GM21360 (cell line): ENCODE data around the gene EVI5.
"Not testable (repeated sequence)": the region's sequence is repeated elsewhere in the genome, so short reads cannot be mapped to it uniquely, and the experiment has no call there.

Source experiments
- ATAC-seq: cut with Tn5 transposase; IDR thresholded peaks from one replicate; pipeline ENCODE4 v1.9.1; 2021; ENCODE audit warnings: mild to moderate bottlenecking, moderate library complexity; ENCODE audit not compliant: unreplicated experiment

The EVI5 gene

DNA sequence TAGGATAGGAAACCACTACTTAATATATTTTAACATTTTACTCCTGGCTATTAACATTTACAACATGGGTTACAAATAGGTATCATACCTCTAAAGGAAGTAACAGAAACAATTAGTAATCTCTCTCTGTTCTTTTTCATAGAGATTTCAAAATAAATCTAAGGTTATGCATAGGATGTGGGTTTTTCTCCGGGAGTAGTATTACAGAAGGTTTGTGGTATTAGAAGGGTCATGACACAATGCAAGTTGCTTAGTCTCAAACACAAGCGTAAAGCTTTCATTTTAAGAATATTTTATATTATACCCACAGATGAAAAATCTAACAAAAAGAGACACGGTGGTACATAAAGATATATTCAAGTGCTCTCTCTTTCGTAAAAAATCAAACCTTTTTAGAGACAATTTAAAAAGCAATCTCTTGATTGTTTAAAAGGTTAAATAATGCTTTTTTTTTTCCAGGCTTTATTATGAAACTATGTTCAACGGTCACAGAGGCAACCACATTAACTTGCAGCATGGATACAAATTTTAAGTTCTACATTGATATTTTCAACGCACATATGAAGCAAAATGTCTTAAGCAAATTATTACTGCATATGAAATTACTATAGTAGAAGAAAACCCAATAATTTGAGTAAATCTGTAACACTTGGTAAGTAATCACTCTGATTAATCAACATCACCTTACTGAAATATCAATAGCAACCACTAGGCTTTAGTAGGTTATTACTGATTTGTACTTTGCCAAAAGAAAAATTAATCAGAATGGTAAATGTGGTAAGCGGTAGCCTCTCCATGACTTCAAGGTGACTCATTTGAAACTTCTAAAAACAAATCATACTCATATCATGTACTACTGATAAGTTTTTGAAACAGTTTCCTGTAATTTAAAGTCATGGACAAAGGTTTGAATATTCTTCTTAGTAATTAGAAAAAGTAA, 200.8 kb downstream of the EVI5 start:
- ATAC-seq = peak; percentile 82

DNA sequence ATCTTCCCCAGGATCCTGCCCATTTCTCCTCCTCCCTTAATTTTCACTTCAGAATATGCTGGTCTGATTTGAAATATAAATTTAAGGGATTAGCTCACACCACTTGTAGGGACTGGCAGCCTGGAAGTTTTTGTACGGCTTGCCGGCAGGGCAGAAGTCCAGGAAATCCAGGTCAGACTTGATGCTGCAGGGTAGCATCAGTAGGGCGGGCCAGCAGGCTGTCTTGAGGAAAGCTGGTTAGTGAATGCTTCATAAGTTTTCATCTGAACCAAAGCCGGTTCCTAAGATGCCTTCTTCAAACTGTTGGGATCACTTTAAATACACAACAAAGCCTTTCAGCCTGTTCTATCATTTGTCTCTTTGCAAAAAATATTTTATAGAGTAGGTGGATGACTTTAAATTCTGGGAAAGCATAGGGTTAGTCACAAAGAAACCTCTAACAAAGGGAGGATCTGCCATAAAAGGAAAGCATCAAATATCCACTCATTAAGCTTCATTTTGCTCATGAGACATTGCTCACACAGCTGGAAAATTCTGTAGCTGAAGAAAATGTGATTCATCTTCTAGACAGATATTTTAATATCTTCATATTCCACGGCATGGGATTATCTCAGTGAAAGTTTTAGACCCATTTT, 207.5 kb downstream of the EVI5 start:
- no peak for ATAC-seq

DNA sequence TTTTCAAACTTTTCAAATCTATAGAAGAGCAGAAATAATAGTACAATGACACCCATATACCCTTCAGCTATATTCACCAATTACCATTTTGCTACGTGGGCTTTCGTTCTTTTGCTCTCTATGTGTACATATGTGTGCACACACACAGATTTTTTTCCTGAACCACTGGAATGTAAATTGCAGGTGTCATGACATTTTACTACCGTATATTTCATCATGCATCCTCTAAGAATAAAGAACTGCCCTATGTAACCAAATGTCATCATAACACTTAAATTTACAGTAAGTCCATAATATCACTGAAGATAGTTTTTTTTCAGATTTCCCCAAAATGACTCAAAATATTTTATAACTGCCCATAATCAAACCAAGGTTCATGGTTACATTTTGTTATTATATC, 209.8 kb downstream of the EVI5 start:
- ATAC-seq = no peak

DNA sequence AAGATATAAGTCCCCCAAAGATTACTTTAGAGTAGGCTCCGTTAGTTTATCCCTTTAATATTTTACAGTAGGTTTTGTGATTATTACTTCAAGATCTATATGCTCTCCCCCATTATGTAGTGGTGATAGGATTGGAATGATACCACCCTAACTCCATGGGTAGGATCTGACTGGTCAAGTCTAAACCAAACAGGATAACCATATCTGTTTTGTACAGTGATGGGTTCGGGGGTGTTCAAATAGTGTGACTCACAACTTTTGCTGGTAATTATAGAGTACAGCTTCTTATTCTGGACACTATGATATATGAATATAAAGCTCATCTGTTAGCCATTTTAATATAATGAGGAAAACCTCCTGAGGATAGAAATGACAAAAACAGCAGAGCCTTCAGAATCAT, 212.4 kb downstream of the EVI5 start:
- ATAC-seq = no peak

DNA sequence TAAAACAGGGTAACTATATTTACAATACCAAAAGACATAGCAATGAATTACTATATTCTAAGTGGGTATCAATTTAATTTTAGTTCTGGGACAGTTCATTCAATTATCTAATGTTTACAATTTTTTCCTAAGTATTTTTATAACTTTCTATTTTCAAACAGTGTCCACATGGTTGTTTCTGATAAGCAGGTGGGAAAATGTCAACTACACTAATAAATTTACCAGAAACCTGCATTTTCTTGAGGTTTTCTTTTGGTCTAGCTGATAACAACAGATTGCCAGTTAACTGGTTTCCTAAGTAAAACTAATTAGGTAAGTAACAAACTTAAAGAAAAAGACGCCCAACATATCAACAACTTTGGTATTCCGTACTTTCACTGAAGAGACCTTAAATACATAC, 213.3 kb downstream of the EVI5 start:
- no peak for ATAC-seq

DNA sequence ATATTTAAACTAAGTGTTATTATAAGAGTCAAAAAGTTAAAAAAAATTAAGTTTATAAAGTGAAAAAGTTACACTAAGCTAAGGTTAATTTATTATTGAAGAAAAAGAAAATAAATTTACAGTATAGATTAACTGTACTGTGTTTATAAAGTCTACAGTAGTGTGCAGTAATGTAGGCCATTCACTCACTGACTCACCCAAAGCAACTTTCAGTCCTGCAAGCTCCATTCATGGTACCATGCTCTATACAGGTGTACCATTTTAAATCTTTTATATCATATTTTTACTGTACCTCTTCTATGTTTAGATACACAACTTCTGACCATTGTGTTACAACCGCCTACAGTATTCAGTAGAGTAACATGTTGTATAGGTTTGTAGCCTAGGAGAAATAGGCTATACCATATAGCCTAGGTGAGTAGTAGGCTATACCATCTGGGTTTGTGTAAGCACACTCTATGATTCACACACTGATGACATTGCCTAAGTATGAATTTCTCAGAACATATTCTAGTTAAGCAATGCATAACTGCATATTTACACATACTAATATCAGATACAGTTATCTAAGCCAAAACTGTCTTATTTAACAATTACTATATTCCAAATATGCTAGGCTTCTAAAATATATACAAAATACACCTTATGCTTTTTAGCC, 217.6 kb downstream of the EVI5 start:
- ATAC-seq = no peak

DNA sequence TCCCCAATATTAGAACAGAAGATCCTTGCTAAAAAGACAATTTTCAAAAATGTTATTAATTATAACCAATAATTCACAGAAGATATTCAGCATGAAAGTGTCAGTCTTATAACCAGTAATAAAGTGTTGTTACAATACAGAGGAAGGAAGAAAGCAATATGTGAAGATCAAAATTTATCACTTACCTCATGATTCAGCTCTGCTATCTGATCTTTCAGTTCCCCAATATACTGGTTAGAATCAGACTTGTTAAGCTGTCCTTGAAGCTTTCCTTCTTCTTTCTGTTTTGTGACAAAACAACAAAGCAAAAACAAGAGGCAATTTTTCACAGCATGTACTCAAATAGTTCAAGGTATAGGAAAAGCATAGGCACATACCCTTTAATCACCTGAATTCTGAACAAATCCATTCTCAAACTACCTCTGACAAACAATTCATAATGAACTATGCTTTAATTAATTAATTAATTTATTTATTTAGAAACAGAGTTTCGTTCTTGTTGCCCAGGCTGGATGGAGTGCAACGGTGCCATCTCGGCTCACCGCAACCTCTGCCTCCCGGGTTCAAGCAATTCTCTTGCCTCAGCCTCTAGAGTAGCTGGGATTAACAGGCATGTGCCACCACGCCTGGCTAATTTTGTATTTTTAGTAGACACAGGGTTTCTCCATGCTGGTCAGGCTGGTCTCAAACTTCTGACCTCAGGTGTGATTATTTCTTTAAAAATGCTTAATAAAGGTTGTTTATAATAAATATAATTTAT, 221.3 kb downstream of the EVI5 start:
- ATAC-seq = peak; percentile 95

DNA sequence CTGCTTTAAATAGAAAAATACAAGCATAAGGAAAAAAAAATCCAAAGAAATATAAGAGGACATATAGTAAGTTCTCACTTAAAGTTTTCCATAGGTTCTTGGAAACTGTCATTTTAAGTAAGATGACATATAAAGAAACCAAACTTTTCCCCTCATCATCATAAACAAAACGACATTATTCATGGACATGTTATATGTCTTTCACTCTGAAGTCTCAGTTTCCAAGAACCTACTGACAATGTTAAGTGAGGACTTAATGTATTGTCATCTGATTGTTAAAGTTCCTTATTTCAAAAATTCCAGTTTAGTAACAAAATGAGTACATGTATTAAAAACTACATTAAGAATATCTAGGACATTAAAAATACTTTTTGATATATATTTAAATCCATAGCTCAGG, 228.6 kb downstream of the EVI5 start:
- no peak for ATAC-seq

DNA sequence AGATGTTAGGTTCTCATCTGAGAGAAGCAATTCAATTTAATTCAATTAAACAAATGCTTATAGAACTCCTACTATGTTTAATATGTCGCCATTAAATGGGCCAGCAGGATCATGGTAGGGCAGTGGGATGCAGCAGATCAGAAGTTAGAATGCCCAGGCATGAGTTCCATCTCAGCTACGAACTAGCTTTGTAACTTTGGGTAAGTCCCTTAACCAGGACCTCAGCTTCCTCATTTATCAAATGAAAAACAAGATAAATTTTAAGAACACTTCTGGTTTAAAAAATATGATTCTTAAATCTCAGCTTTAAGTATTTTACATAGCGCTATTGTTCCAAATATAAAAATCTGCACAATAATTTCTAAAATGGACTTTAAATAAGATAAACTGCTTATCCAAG, 230.7 kb downstream of the EVI5 start:
- no peak for ATAC-seq

DNA sequence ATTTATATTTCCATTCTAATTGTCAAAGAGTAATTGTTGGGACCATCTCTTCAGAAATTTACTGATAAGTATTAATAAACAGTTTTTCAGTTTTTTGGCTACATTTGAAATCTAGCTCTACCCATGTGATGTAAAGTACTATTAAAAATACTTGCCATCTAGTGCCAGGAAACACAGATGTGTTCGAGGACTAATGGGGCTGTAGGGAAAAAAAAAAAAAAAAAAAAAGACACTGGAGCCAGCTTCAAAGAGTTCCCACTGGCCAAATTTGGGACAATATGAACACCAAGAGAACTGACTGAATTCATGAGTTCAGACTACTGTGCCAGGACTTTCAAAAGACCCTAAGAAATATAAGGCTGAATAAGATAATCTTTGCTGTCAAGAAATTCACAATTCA, 233.0 kb downstream of the EVI5 start:
- no peak for ATAC-seq

DNA sequence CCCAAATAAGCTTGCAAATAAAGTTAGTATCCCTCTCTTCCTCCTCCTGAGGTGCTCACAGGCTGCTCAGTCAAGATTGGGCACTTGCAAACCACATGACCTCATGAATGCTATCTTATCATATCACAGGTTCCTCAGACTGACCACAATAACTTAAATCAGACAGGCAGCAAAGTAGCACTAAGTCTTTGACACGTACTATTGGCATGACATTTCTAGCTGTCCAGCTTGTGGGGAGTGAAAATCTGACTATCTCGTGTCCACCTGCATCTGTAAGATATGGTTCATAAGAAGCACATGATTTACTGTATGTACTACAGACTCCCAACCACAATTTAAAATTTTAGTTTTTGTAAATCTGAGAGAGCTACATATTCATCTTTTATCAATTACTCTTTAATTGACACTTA, 240.1 kb downstream of the EVI5 start:
- ATAC-seq = no peak

DNA sequence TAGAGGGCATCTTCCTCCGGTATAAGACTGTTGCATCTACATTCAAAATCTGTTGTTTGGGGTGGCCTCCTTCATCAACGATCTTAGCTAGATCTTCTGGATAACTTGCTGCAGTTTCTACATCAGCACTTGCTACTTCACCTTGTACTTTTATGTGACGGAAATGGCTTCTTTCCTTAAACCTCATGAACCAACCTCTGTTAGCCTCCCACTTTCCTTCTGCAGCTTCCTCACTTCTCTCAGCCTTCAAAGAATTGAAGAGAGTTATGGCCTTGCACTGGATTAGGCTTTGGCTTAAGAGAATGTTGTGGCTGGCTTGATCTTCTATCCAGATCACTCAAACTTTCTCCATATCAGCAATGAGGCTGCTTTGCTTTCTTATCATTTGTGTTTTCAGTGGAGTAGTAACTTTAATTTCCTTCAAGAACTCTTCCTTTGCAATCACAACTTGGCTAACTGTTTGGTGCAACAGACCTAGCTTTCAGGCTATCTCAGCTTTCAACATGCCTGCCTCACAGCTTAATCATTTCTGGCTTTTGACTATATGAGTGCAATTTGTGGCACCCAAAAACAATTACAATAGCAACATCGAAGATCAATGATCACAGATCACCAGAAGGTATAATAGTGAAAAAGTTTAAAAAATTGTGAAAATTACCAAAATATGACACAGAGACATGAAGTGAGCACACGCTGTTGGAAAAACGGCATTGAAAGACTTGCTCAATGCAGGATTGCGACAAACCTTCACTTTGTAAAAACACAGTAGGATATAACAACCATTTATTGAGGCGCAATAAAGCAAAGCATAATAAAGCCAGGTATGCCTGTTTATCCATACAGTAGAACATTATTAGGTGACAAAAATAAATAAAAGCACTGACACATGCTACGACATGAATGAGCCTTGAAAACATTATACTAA, 241.5 kb downstream of the EVI5 start:
- ATAC-seq = no peak

DNA sequence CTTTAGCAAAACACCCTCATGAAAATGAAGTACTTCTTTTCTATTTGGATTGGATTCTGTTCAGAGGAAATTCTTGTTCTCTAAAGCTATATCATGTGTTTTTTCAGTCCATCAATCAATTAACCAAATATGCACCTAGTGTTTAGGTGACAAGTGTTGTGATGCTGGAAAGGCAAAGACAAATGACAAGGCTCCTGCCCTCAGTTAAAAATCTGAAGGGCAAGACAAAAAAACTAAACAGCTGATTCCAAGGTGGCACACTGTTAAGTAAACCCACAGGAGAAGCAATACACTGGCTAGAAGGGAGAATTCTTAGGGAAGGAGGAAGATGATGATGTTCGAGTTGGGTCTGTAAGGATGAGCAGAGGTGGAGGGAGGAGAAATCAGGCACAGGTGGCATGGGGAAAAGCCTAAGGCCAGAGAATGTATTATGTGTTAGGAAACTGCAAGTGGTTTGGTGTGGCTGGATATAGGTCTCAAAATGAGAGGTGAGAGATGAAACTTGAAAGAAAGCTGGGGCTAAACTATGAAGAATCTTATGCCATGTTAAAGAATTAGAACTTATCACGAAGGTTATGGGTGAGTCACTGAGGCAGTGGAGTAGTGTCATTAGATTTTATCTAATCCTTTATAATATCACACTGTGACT, 246.4 kb downstream of the EVI5 start:
- peak; percentile 52 for ATAC-seq

DNA sequence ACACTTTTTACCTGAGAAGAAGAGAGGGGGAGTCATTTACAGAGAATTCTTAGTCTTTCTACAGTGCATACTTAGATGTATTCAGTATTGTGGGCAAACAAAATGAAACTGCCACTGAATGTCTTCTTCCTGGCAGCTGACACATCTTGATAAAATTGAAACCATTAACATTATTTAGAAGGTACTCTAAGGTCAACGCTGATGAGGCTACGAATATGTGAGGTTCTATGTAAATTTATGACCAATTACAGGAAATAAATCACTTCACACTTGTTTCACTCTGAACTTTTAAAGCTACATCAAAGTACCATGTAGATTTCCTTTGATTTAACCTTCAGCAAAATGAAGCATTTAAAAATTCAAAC, 246.9 kb downstream of the EVI5 start:
- ATAC-seq = peak; percentile 61

DNA sequence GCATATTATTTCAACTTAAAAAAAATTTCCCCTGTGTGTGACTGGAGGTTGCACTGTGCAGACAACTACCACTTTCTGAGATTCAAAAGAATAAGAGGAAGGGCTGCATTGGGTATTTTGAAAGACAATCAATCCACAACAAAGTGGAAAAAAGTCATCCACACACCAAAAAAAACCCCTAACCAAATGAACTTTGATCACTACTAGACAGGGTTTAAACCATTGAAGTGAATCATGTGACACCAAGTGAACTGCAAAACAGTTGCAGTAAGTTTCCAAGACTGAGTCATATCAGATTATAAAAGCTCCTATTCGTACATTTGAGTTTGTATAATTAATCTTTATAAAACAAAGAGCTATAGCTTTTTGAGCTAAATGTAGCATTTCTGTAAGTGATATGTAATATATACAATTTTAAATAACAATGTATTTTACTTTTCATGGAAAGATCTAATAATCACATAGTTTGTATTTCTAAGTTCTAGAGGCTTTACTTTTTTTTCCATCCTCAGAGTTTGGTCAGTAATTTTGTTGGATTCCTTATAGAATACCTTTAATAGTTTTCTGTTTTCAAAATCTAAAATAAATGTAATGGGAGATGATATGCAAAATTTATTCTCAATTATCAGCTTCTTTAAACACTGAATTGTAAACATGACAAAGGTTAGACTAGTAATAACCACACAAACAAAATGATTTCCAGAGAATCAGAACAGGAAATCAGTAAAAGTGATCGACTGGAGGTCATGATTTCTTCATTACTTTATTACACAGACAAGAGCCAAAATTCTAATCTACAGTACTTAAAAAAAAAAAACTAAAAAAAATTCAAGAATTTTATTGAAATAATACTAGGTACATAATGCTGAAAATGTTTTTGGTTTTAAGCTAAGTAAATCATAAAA, 247.7 kb downstream of the EVI5 start:
- ATAC-seq = peak; percentile 54

DNA sequence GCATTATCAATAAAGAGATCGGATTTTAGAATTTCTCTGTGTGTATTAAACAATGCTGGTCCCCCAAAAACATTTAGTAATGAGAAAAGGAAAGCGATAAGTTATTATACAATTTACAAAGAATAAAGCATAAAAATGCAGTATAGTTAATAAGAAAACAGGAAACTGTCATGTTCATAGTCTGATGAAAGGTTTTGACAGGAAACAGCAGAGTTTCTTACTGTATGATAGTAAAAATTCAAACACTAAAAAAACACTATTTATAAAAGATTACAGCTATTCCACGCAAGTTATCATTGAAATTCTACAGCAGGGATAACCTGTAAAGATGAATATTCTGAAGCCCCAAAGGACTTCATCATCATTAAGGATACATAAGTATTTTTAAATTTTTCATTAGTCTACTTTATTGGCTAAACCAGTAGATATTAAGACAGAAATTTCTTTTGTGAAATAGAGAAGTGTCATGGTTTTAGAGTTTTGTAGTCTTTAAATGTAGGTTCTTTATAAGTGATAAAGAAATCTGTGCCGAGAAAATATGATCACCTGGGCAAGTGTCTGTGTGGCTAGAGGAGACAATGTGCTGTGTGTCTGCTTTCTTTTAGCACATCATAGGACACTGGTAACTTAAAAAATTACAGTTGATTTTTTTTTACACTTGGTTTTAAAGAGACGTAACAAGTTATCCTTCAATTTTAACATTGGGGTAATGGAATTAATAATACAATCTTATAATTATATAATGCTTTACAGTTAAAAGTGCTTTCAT, 248.5 kb downstream of the EVI5 start:
- ATAC-seq = no peak

DNA sequence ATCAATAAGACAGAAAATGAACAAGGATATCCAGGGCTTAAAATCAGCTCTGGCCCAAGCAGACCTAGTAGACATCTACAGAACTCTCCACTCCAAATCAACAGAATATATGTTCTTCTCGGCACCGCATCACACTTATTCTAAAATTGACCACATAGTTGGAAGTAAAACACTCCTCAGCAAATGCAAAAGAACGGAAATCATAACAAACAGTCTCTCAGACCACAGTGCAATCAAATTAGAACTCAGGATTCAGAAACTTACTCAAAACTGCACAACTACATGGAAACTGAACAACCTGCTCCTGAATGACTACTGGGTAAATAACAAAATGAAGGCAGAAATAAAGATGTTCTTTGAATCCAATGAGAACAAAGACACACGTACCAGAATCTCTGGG, 252.5 kb downstream of the EVI5 start:
- not testable (repeated sequence) for ATAC-seq

DNA sequence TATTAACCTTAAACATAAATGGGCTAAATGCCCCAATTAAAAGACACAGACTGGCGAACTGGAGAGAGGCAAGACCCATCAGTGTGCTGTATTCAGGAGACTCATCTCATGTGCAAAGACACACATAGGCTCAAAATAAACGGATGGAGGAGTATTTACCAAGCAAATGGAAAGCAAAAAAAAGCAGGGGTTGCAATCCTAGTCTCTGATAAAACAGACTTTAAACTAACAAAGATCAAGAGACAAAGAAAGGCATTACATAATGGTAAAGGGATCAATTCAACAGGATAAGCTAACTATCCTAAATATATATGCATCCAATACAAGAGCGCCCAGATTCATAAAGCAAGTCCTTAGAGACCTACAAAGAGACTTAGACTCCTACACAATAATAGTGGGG, 253.0 kb downstream of the EVI5 start:
- not testable (repeated sequence) for ATAC-seq
